K562 (cell line): ENCODE measurements around the gene FAM222A. TPM values are rescaled to one million over a fixed set of nuclear protein-coding genes. Genes with fewer than 3 reads are reported as not detected.

Experiments
- ATAC-seq: fragments of 200-7000 bp; cut with Tn5 transposase; 3 replicates; pipeline ENCODE4 v1.9.1; 2020; ENCODE audit warnings: moderate library complexity
- BruUV-seq: library from RNA; stranded (reverse); fragments of 400-500 nt; replicated peaks from 2 replicates; lab custom pipeline; 2021; lab: Mats Ljungman, UMichigan
- CTCF ChIA-PET: fragments of 300-600 bp; formaldehyde crosslinking; extraction: SDS; loops from one replicate; lab custom pipeline; 2021; ENCODE audit warnings: low intra/inter-chr PET ratio; lab: Yijun Ruan, JAX
- POLR2A ChIA-PET: fragments of 300-600, 350-650 bp; sonication (Branson Sonifier 250); formaldehyde crosslinking; extraction: SDS; loops from one replicate; lab custom pipeline; 2021; ENCODE audit warnings: antibody characterized with exemption, inconsistent platforms; lab: Yijun Ruan, JAX
- DNase-seq, 4 experiments: peaks; one replicate each; pipeline versions ENCODE4 v3.0.0 to v3.0.0-alpha.2; 2011 to 2018; ENCODE audit warnings: low spot score in 3 of 4, mixed read lengths in 3 of 4; ENCODE audit errors: extremely low read depth in 1 of 4
- FAIRE-seq: peaks from 2 replicates; lab custom pipeline; 2011; peaks lifted over from hg19 to GRCh38; lab: Jason Lieb, UNC
- H2AFZ ChIP-seq: 2 replicates; pipeline ENCODE4 v1.6.0; 2011; ENCODE audit warnings: low read depth, low read length, control low read depth, inconsistent platforms
- H3K27ac ChIP-seq: fragments of 200-600 bp; 3 replicates; pipeline ENCODE4 v1.8.0; 2011; ENCODE audit warnings: low read depth, mild to moderate bottlenecking, control low read depth, inconsistent platforms, low read length, moderate library complexity, mixed read lengths; ENCODE audit errors: extremely low read depth
- H3K27me3 ChIP-seq, 2 experiments: fragments of 300-600 bp in 1 of 2; 2 replicates in 1 of 2; 3 replicates in 1 of 2; pipeline versions ENCODE4 v1.6.0 to v1.8.0; 2011; ENCODE audit warnings: inconsistent platforms in 2 of 2, low read length in 2 of 2, mild to moderate bottlenecking in 1 of 2, mixed read lengths in 1 of 2, moderate library complexity in 1 of 2; ENCODE audit not compliant: control insufficient read depth in 2 of 2, insufficient read depth in 2 of 2
- H3K36me3 ChIP-seq: fragments of 300-600 bp; 3 replicates; pipeline ENCODE4 v1.8.0; 2011; ENCODE audit warnings: mild to moderate bottlenecking, low read length, inconsistent platforms; ENCODE audit not compliant: control insufficient read depth, insufficient read depth
- H3K4me1 ChIP-seq, 2 experiments: fragments of 200-600 bp in 1 of 2; replicated peaks in 1 of 2; 2 replicates in 1 of 2; 3 replicates in 1 of 2; pipeline versions ENCODE4 v1.5.1 to v1.8.0; 2011; ENCODE audit warnings: inconsistent platforms in 2 of 2, low read length in 2 of 2, mild to moderate bottlenecking in 1 of 2, mixed read lengths in 1 of 2, moderate library complexity in 1 of 2; ENCODE audit not compliant: control insufficient read depth in 2 of 2, insufficient read depth in 2 of 2
- H3K4me2 ChIP-seq: 2 replicates; pipeline ENCODE4 v1.6.1; 2011; ENCODE audit warnings: low read length, control low read depth, inconsistent platforms, mixed read lengths; ENCODE audit not compliant: insufficient read depth
- H3K4me3 ChIP-seq: fragments of 200-600 bp; sonication (generic), shearing (Covaris generic); 2 replicates; pipeline ENCODE4 v1.5.1; 2016; ENCODE audit warnings: control low read depth, inconsistent platforms
- H3K79me2 ChIP-seq: fragments of 200-600 bp; 3 replicates; pipeline ENCODE4 v1.8.0; 2011; ENCODE audit warnings: low read length, inconsistent platforms; ENCODE audit not compliant: control insufficient read depth, insufficient read depth
- H3K9ac ChIP-seq, 2 experiments: 2 replicates each; pipeline versions ENCODE4 v1.6.0 to v1.6.1; 2011; ENCODE audit warnings: low read depth in 2 of 2, low read length in 2 of 2, control low read depth in 1 of 2, inconsistent platforms in 1 of 2, mild to moderate bottlenecking in 1 of 2, mixed read lengths in 1 of 2; ENCODE audit not compliant: insufficient read depth in 1 of 2
- H3K9me1 ChIP-seq: one replicate; pipeline ENCODE4 v1.6.0; 2011; ENCODE audit warnings: inconsistent platforms, mild to moderate bottlenecking, low read length, moderate library complexity; ENCODE audit not compliant: control insufficient read depth, insufficient read depth
- H3K9me3 ChIP-seq: replicated peaks from 2 replicates; pipeline ENCODE4 v1.5.1; 2011; ENCODE audit warnings: low read depth, low read length, inconsistent platforms; ENCODE audit not compliant: control insufficient read depth, insufficient read depth
- H4K20me1 ChIP-seq: replicated peaks from 2 replicates; pipeline ENCODE4 v1.6.1; 2011; ENCODE audit warnings: low read length, inconsistent platforms, mixed read lengths; ENCODE audit not compliant: control insufficient read depth, insufficient read depth
- CAMTA2 ChIP-seq: fragments of 250-450 bp; sonication (Bioruptor Pico); conservative IDR thresholded peaks from 2 replicates; pipeline ENCODE4 v1.5.1; 2022
- ETS2 ChIP-seq: IDR thresholded peaks from 2 replicates; pipeline ENCODE4 v1.6.1; 2016; ENCODE audit warnings: borderline replicate concordance, missing genetic modification characterization, mild to moderate bottlenecking, moderate library complexity, missing compliant biosample characterization; ENCODE audit not compliant: poor library complexity, severe bottlenecking
- HNRNPK ChIP-seq: fragments of 200-400 bp; formaldehyde crosslinking; IDR thresholded peaks from one replicate; pipeline ENCODE4 v1.6.1; 2018; ENCODE audit warnings: mild to moderate bottlenecking, low read depth, low read length; ENCODE audit not compliant: poor library complexity, severe bottlenecking
- JUNB ChIP-seq: fragments of 450-650 bp; formaldehyde crosslinking; conservative IDR thresholded peaks from 2 replicates; pipeline ENCODE4 v1.4.0; 2020; ENCODE audit warnings: mild to moderate bottlenecking
- MAFK ChIP-seq: IDR thresholded peaks from 2 replicates; pipeline ENCODE4 v1.6.1; 2011; ENCODE audit warnings: low read length, improper control_type of control experiment
- MLX ChIP-seq, 2 experiments: fragments of 450-650 bp in 1 of 2; sonication (generic) in 1 of 2; formaldehyde crosslinking; conservative IDR thresholded peaks; 2 replicates each; pipeline versions ENCODE4 v1.4.0 to v1.8.1; 2020 to 2022; ENCODE audit warnings: mild to moderate bottlenecking in 1 of 2, missing genetic modification reagents in 1 of 2
- RBM14 ChIP-seq: fragments of 200-400 bp; formaldehyde crosslinking; IDR thresholded peaks from 2 replicates; pipeline ENCODE4 v1.6.1; 2018; ENCODE audit warnings: low read depth, mild to moderate bottlenecking, low read length, moderate library complexity, borderline replicate concordance; ENCODE audit not compliant: insufficient read depth
- ZBTB17 ChIP-seq: fragments of 450-650 bp; formaldehyde crosslinking; IDR thresholded peaks from 2 replicates; pipeline ENCODE4 v1.4.0; 2020; ENCODE audit warnings: mild to moderate bottlenecking
- ZC3H11A ChIP-seq: IDR thresholded peaks from 2 replicates; pipeline ENCODE4 v1.6.1; 2012; ENCODE audit warnings: low read depth, low read length, improper control_type of control experiment
- ZMIZ1 ChIP-seq, 2 experiments: fragments of 150-350 bp in 1 of 2; IDR thresholded peaks; 2 replicates each; pipeline ENCODE4 v1.6.1; 2012 to 2016; ENCODE audit warnings: low read depth in 2 of 2, low read length in 2 of 2, mild to moderate bottlenecking in 1 of 2, moderate library complexity in 1 of 2
- ZNF3 ChIP-seq: fragments of 250-450 bp; sonication (Bioruptor Pico); IDR thresholded peaks from 2 replicates; pipeline ENCODE4 v1.5.0; 2021; ENCODE audit warnings: mild to moderate bottlenecking, moderate library complexity
- ZNF57 ChIP-seq: fragments of 450-650 bp; formaldehyde crosslinking; IDR thresholded peaks from 2 replicates; pipeline ENCODE4 v1.4.0; 2020; ENCODE audit warnings: mild to moderate bottlenecking, moderate library complexity
- WGBS: fragments of 100-300 bp; shearing (Covaris generic); methylation state at CpG from one replicate; pipeline ENCODE4 v1.1.6; 2016; ENCODE audit warnings: low coverage, mixed read lengths; ENCODE audit not compliant: insufficient coverage; ENCODE audit errors: missing lambda C conversion rate; 5-methylcytosine and 5-hydroxymethylcytosine counted together
- in situ Hi-C: fragments of 300-500 bp; cut with MboI; formaldehyde crosslinking; loops from 4 replicates; pipeline ENCODE4 v1.15.0; 2018; ENCODE audit warnings: inconsistent platforms, mixed read lengths
- intact Hi-C: fragments of 100-400 bp; cut with micrococcal nuclease; formaldehyde crosslinking; loops from 2 replicates; pipeline ENCODE4 v1.14.2; 2022
- polyA plus RNA-seq, 8 experiments: library from polyadenylated mRNA; depleted of rRNA in 4 of 8; stranded (reverse) in 5 of 8; unstranded in 3 of 8; fragments of >200 nt; fragmentation: Nextera tagmentation in 2 of 8; fragmentation: Illumina TruSeq in 1 of 8; extraction: Ambion mirVana in 2 of 8; extraction: Trizol in 1 of 8; gene quantifications; 2 replicates each; pipeline versions ENCODE4 v1.2.1 to v1.2.3, GENCODE V29; 2011 to 2014; ENCODE audit warnings: inconsistent platforms in 1 of 8, missing spikeins in 1 of 8
- total RNA-seq, 7 experiments: library from RNA; depleted of rRNA in 6 of 7; stranded (reverse); fragments of >200 nt in 6 of 7; fragmentation: Illumina TruSeq in 2 of 7; extraction: Trizol in 2 of 7; gene quantifications; 2 replicates each; pipeline versions ENCODE4 v1.2.1 to v1.2.3, GENCODE V29; 2011 to 2021; ENCODE audit warnings: low replicate concordance in 1 of 7
- TF ChIP-seq, protein P1 (sequence below): fragments of 450-650 bp; IDR thresholded peaks from 2 replicates; pipeline ENCODE4 v1.7.0; 2016; ENCODE audit warnings: borderline replicate concordance
- TF ChIP-seq, protein P2 (sequence below), 2 experiments: fragments of 450-650 bp; IDR thresholded peaks; 2 replicates each; pipeline ENCODE4 v1.6.1; 2016

The FAM222A gene
- total and polyA plus RNA-seq, 9 of the 15 experiments (the other 6 are each of a cell fraction or from before 2014, with no cell fraction given): 0.03 to 0.36 (median 0.12) TPM; not detected in 1

GRCh38 chr12:109795023-109795422 is 81.4 kb downstream of the FAM222A start:
- DNase-seq (no peak), ATAC-seq (no peak), FAIRE-seq (no peak)
- Histone ChIP-seq H3K4me3 (no peak overlapping the region), H3K9me3 (no peaks in the 10 kb centered on the region; the same call in 1 of the 2 replicates), H3K9ac (no peak overlapping the region), H2AFZ (no peak overlapping the region), H3K9me1 (no peaks in the 10 kb centered on the region), H3K79me2 (no peaks in the 10 kb centered on the region), H3K27me3 (peaks cover 9 to 44% of the 10 kb centered on the region in 2 experiments), H4K20me1 (no peaks in the 10 kb centered on the region), H3K4me2 (no peak overlapping the region), H3K27ac (no peak overlapping the region), H3K4me1 (peaks cover 0 to 6% of the 10 kb centered on the region in 2 experiments; a peak in 1 of 5 replicates), H3K36me3 (no peaks in the 10 kb centered on the region)
- BruUV-seq: no TSS peak
- intact Hi-C loops: no loop called here
- WGBS: 9% methylated on average over 2 of the region's 2 CpGs
- ChIA-PET CTCF (no interaction called here), POLR2A (interaction anchor here (0.6 to 0.8 kb wide), 2 partner anchors 13 to 65 kb away, joined by 3 read pairs; no protein-coding TSS in a partner anchor)
- in situ Hi-C loops: no loop called here
- TF ChIP-seq, protein P1, sequence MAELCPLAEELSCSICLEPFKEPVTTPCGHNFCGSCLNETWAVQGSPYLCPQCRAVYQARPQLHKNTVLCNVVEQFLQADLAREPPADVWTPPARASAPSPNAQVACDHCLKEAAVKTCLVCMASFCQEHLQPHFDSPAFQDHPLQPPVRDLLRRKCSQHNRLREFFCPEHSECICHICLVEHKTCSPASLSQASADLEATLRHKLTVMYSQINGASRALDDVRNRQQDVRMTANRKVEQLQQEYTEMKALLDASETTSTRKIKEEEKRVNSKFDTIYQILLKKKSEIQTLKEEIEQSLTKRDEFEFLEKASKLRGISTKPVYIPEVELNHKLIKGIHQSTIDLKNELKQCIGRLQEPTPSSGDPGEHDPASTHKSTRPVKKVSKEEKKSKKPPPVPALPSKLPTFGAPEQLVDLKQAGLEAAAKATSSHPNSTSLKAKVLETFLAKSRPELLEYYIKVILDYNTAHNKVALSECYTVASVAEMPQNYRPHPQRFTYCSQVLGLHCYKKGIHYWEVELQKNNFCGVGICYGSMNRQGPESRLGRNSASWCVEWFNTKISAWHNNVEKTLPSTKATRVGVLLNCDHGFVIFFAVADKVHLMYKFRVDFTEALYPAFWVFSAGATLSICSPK: no peak
- no peak for TF ChIP-seq HNRNPK
- TF ChIP-seq ZC3H11A: no peak
- TF ChIP-seq, protein P2, sequence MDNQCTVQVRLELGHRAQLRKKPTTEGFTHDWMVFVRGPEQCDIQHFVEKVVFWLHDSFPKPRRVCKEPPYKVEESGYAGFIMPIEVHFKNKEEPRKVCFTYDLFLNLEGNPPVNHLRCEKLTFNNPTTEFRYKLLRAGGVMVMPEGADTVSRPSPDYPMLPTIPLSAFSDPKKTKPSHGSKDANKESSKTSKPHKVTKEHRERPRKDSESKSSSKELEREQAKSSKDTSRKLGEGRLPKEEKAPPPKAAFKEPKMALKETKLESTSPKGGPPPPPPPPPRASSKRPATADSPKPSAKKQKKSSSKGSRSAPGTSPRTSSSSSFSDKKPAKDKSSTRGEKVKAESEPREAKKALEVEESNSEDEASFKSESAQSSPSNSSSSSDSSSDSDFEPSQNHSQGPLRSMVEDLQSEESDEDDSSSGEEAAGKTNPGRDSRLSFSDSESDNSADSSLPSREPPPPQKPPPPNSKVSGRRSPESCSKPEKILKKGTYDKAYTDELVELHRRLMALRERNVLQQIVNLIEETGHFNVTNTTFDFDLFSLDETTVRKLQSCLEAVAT (IDR thresholded peaks at IDR 0.05): peak in 1 of 2 experiments; percentile 98; a peak in 2 of 4 replicates
- no peak for TF ChIP-seq ZNF57 (CRISPR knock-in tag)
- TF ChIP-seq CAMTA2 (CRISPR knock-in tag): no peak
- TF ChIP-seq RBM14: no peak
- no peak for TF ChIP-seq JUNB (CRISPR knock-in tag)
- TF ChIP-seq MLX (CRISPR knock-in tag; conservative IDR thresholded peaks at IDR 0.05): no peak
- peak; percentile 92 for TF ChIP-seq ZBTB17 (CRISPR knock-in tag)
- TF ChIP-seq ZNF3 (CRISPR knock-in tag): no peak
- peak in 1 of 2 experiments; percentile 81; a peak in 1 of 4 replicates for TF ChIP-seq ZMIZ1 (IDR thresholded peaks at IDR 0.05; ENCODE audit: low read depth in 2 of 2, low read length in 2 of 2)
- TF ChIP-seq ETS2 (tag): no peak
- TF ChIP-seq MAFK: no peak
